ENCODE results near the gene FOXJ3. TPM values are rescaled to one million over a fixed set of nuclear protein-coding genes. Genes with fewer than 3 reads are reported as not detected.

FOXJ3 gene
- total RNA-seq, 1 donor from 2014 or later, result 59.9 TPM

DNA sequence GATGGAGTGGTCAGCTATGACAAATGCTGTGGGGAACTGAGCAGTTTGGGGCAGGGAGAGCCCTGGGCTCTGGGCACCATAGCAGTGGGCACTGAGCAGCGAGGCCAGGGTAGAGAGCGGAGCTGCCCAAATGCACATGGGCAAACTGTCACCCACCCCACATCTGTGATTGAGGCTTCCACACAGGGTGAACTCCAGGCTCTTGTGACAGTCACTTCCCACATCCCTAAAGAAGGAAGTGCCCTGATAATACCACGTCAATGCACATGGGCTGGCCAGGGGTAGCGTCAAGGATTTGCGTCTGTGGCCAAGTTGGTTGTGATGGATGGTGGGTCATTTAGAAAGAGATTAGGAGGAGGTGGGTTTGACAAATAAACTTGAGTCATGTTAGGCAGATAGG, 184.4 kb downstream of the FOXJ3 start:
- intact Hi-C loops (cut with DNase I), result no loop called here
- no peak overlapping the region for H3K4me3 ChIP-seq
- H3K36me3 ChIP-seq, result no peaks in the 10 kb centered on the region
- H3K9me3 ChIP-seq, result no peaks in the 10 kb centered on the region
- no peak overlapping the region for H3K27ac ChIP-seq
- DNase-seq (ENCODE audit: extremely low spot score in 2 of 2), result no peak
- peaks cover 7% of the 10 kb centered on the region for H3K4me1 ChIP-seq
- TF ChIP-seq POLR2A (IDR thresholded peaks at IDR 0.05) (no peak), POLR2AphosphoS5 (IDR thresholded peaks at IDR 0.05; ENCODE audit: insufficient read depth in 1 of 2, low read depth in 1 of 2) (no peak)
- TF ChIP-seq, protein P1, sequence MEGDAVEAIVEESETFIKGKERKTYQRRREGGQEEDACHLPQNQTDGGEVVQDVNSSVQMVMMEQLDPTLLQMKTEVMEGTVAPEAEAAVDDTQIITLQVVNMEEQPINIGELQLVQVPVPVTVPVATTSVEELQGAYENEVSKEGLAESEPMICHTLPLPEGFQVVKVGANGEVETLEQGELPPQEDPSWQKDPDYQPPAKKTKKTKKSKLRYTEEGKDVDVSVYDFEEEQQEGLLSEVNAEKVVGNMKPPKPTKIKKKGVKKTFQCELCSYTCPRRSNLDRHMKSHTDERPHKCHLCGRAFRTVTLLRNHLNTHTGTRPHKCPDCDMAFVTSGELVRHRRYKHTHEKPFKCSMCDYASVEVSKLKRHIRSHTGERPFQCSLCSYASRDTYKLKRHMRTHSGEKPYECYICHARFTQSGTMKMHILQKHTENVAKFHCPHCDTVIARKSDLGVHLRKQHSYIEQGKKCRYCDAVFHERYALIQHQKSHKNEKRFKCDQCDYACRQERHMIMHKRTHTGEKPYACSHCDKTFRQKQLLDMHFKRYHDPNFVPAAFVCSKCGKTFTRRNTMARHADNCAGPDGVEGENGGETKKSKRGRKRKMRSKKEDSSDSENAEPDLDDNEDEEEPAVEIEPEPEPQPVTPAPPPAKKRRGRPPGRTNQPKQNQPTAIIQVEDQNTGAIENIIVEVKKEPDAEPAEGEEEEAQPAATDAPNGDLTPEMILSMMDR (IDR thresholded peaks at IDR 0.05), result no peak
- H3K27me3 ChIP-seq, result no peaks in the 10 kb centered on the region

DNA sequence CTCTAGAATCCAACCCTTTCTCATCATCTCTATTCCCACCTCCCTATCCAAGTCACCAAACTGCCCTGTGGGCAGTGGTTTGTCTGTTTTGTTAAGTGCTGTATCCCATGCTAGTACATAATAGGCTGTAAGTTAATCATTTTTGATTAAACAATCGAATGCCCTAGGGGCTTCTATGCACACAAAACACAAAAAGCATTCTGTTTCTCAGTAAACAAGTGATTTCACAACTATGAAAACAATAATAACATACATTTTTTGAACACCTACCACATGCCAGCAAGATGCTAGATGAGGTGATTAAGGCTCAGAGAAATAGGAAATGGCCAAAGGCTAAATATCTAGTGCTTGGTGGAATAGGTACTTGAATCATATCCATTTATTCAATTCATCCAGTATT, 186.9 kb downstream of the FOXJ3 start:
- intact Hi-C loops (cut with DNase I), result no loop called here
- TF ChIP-seq POLR2A (IDR thresholded peaks at IDR 0.05), result no peak
- TF ChIP-seq, protein P1 (IDR thresholded peaks at IDR 0.05), result no peak
- TF ChIP-seq POLR2AphosphoS5 (IDR thresholded peaks at IDR 0.05; ENCODE audit: insufficient read depth in 1 of 2, low read depth in 1 of 2), result no peak
- Histone ChIP-seq H3K27me3 (no peaks in the 10 kb centered on the region), H3K4me3 (no peak overlapping the region), H3K36me3 (no peaks in the 10 kb centered on the region), H3K27ac (no peak overlapping the region), H3K4me1 (peaks cover 7% of the 10 kb centered on the region), H3K9me3 (no peaks in the 10 kb centered on the region)
- DNase-seq (ENCODE audit: extremely low spot score in 2 of 2), result no peak

DNA sequence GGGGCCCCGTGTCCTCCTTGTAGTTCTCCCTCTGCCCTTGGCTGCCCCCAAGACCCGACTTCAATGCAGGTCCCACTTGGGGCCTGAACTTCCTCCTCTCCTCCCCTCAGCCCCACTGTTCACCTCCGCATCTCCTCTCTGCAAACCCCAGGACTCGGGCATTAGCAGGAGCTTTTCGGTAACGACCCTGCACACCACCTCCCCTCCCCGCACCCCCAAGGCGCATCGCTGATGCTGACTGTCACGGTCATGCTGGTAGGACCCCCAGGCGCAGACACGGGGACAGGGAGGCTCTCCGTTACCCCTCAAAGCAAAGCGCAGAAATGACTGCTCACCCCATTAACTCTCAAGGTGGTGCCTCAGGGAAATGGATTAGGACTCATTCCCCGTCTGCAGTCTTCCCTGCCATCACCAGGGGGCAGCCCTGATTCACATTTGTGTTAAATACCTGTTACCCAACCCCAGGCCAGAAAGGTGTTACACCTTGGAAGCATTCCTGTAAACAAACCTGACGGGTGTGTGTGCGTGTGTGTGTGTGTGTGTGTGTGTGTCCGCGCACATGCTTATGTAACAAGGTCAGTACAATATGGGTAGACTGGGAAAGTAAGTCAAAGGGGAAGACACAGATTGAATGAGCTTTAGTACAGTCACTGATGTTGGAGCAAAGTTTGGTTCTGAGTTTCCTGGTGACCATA, 188.3 kb downstream of the FOXJ3 start:
- H3K36me3 ChIP-seq, result no peaks in the 10 kb centered on the region
- TF ChIP-seq, protein P1 (IDR thresholded peaks at IDR 0.05), result peak; percentile 55 to 90 (median 74)
- TF ChIP-seq POLR2A (IDR thresholded peaks at IDR 0.05), result no peak
- TF ChIP-seq POLR2AphosphoS5 (IDR thresholded peaks at IDR 0.05; ENCODE audit: insufficient read depth in 1 of 2, low read depth in 1 of 2), result peak in 1 of 2 donors; percentile 41
- no peak overlapping the region for H3K27ac ChIP-seq
- peaks cover 7% of the 10 kb centered on the region for H3K4me1 ChIP-seq
- intact Hi-C loops (cut with DNase I), result no loop called here
- no peaks in the 10 kb centered on the region for H3K9me3 ChIP-seq
- DNase-seq (ENCODE audit: extremely low spot score in 2 of 2), result peak in 1 of 2 donors; percentile 74
- H3K27me3 ChIP-seq, result no peaks in the 10 kb centered on the region
- H3K4me3 ChIP-seq, result no peak overlapping the region

DNA sequence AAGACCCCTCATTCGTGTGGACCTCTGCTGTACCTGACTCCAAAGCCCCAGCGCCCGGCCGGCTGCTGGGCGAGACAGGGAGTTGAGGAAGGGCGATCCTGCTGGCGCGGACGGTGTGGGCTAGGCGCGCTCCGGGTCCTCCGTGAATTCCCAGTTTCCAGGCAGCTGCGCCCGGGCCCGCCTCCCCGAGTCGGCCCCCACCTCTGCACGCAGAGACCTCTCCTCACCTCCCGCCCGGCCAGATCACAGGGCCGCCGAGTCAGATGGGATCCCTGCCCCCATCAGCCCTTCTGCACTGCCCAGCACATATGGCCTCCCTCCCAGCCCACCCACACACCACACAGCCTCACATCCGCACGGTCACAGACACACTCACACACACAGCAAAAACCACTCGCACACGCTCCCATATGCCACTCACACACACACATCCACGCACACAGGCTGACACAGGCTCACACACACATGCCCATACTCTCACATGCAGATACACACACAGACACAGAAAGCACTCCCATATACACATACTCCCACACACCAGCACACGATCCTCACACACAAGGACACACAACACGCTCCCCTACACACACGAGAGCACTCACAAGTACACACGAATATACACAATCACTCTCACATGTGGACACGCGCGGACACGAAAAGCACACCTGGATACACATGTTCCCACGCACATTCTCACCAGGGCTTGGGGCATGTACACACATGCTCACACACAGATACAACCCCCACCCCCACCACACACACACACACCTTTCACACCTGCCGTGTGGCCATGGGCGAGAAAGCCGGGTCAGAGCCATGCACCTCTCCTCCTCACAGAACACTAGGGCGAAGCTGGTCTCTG, 189.0 kb downstream of the FOXJ3 start:
- intact Hi-C loops (cut with DNase I), result no loop called here
- Histone ChIP-seq H3K9me3 (no peaks in the 10 kb centered on the region), H3K4me3 (no peak overlapping the region), H3K27ac (no peak overlapping the region), H3K27me3 (no peaks in the 10 kb centered on the region), H3K4me1 (peaks cover 7% of the 10 kb centered on the region), H3K36me3 (no peaks in the 10 kb centered on the region)
- TF ChIP-seq, protein P1 (IDR thresholded peaks at IDR 0.05), result no peak
- TF ChIP-seq POLR2A (IDR thresholded peaks at IDR 0.05), result no peak
- no peak for TF ChIP-seq POLR2AphosphoS5 (IDR thresholded peaks at IDR 0.05; ENCODE audit: insufficient read depth in 1 of 2, low read depth in 1 of 2)
- peak in 1 of 2 donors; percentile 56 for DNase-seq (ENCODE audit: extremely low spot score in 2 of 2)

DNA sequence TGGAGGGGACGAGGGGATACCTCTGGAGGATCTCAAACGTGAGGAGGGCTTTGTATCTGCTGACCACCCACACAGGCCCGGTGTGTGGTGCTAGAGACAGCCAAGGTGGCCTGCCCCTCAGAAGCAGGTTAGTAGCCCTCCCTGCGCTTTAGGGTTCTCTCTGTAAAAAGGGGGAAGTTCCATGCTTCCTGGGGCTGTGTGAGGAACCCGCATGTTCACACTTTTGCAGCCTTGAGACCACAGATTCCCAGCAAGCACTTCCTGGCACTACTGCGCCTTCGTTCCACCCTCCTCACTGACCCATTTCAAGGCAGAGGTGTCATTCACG, 189.7 kb downstream of the FOXJ3 start:
- intact Hi-C loops (cut with DNase I), result no loop called here
- TF ChIP-seq POLR2A (IDR thresholded peaks at IDR 0.05) (no peak), POLR2AphosphoS5 (IDR thresholded peaks at IDR 0.05; ENCODE audit: insufficient read depth in 1 of 2, low read depth in 1 of 2) (no peak)
- TF ChIP-seq, protein P1 (IDR thresholded peaks at IDR 0.05), result no peak
- no peaks in the 10 kb centered on the region for H3K27me3 ChIP-seq
- H3K27ac ChIP-seq, result no peak overlapping the region
- no peaks in the 10 kb centered on the region for H3K9me3 ChIP-seq
- no peaks in the 10 kb centered on the region for H3K36me3 ChIP-seq
- no peak overlapping the region for H3K4me3 ChIP-seq
- H3K4me1 ChIP-seq, result peaks cover 7% of the 10 kb centered on the region
- peak in 1 of 2 donors; percentile 37 for DNase-seq (ENCODE audit: extremely low spot score in 2 of 2)

Data from vagina (tissue), 2 donors.